Kidney epithelial cell (primary cell): ENCODE measurements around the gene SCN5A. TPM values are rescaled to one million over a fixed set of nuclear protein-coding genes. Genes with fewer than 3 reads are reported as not detected.

Source experiments
- DNase-seq: peaks from one replicate; pipeline ENCODE4 v3.0.0-alpha.2; 2010; ENCODE audit warnings: low read depth
- H3K27me3 ChIP-seq: 2 replicates; pipeline ENCODE4 v1.6.0; 2011; ENCODE audit warnings: low read length; ENCODE audit not compliant: control insufficient read depth, insufficient read depth
- H3K36me3 ChIP-seq: 2 replicates; pipeline ENCODE4 v1.5.1; 2011; ENCODE audit warnings: low read length; ENCODE audit not compliant: control insufficient read depth, insufficient read depth
- H3K4me3 ChIP-seq: 2 replicates; pipeline ENCODE4 v1.5.1; 2011; ENCODE audit warnings: low read depth, mild to moderate bottlenecking, control low read depth, low read length
- CTCF ChIP-seq: IDR thresholded peaks from 2 replicates; pipeline ENCODE4 v1.5.1; 2011; ENCODE audit warnings: mild to moderate bottlenecking, moderate library complexity, low read length, control low read depth, inconsistent platforms; ENCODE audit not compliant: insufficient read depth, poor library complexity, severe bottlenecking
- total RNA-seq: library from RNA; depleted of rRNA; stranded (reverse); fragments of >200 nt; gene quantifications from 2 replicates; pipeline ENCODE4 v1.2.3, GENCODE V29; 2015

The SCN5A gene
- total RNA-seq, 1 donor from 2014 or later = 3.8 TPM

- Histone ChIP-seq H3K36me3 (no peaks in the 10 kb centered on the region), H3K27me3 (peaks cover 32% of the 10 kb centered on the region), H3K4me3 (no peak overlapping the region)
- no peak for DNase-seq
- no peak for TF ChIP-seq CTCF
These were observed 7.9 kb upstream of the SCN5A start for GRCh38 chr3:38657369-38657768.

GRCh38 chr3:38655708-38656300 lies 6.3 kb upstream of the SCN5A start:
- peak; percentile 51 for TF ChIP-seq CTCF
- Histone ChIP-seq H3K27me3 (peaks cover 32% of the 10 kb centered on the region), H3K36me3 (no peaks in the 10 kb centered on the region), H3K4me3 (no peak overlapping the region)
- peak; percentile 19 for DNase-seq

- Histone ChIP-seq H3K27me3 (peaks cover 32% of the 10 kb centered on the region), H3K36me3 (no peaks in the 10 kb centered on the region), H3K4me3 (no peak overlapping the region)
- no peak for DNase-seq
- TF ChIP-seq CTCF = no peak
These were observed 4.4 kb upstream of the SCN5A start for GRCh38 chr3:38653685-38654537.

DNA sequence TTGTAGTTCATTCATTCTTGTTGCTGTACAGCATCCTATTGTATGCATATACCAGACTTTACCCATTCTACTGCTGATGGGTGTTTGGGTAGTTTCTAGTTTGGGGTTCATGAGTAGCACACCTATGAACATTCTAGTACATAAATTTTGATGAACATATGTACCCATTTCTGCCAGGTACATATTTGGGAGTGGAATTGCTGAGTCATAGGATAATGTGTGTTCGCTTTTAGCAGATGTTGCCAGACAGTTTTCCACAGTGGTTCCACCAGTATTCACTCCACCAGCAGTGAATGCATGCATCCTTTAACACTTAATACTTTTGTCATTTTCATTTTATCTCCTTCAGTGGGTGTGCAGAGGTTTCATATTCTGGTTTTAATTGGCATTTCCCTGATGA lies 3.4 kb upstream of the SCN5A start:
- Histone ChIP-seq H3K36me3 (no peaks in the 10 kb centered on the region), H3K27me3 (peaks cover 27% of the 10 kb centered on the region), H3K4me3 (no peak overlapping the region)
- no peak for DNase-seq
- TF ChIP-seq CTCF = no peak

GRCh38 chr3:38651153-38651789 lies 1.8 kb upstream of the SCN5A start:
- TF ChIP-seq CTCF = peak; percentile 97
- Histone ChIP-seq H3K27me3 (peaks cover 16% of the 10 kb centered on the region), H3K36me3 (no peaks in the 10 kb centered on the region), H3K4me3 (no peak overlapping the region)
- peak; percentile 9 for DNase-seq
